Limb (tissue), 2 donors: Measurements from ENCODE around the gene BMF.
A peak's percentile ranks its signal among the peaks of the same experiment; 100 is the strongest.

Experiments used
- DNase-seq, 2 donors: peaks; one replicate each; pipeline ENCODE4 v3.0.0-alpha.2; 2016; ENCODE audit errors: extremely low spot score in 2 of 2

The BMF gene

DNA sequence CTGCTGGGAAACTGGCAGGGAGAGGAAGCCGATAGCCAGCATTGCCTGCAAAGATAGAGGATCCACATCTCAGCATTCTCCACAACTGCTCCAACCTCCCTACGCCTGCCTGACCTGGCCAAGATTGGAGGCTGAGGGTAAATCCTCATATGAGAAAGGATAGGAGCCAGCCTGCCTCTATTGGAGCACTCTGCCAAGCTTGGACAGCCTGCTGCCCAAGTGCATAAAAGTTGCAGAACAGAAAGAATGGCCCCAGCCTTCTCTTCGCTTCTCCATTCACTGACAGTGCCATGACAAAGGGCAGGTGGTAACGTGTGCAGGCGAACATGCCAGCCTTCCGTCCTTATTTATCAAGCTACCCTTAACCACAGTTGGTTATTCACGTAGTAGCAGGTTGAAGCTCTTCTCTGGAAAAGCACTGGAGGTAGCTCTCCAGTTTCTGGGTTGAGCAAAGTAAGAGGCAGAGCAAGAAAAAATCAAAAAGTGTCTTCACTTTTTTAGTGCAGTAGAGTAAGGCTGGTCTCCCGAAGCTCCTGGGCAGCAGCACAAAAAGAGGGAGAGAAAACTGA, 4.3 kb downstream of the BMF start:
- DNase-seq: no peak

DNA sequence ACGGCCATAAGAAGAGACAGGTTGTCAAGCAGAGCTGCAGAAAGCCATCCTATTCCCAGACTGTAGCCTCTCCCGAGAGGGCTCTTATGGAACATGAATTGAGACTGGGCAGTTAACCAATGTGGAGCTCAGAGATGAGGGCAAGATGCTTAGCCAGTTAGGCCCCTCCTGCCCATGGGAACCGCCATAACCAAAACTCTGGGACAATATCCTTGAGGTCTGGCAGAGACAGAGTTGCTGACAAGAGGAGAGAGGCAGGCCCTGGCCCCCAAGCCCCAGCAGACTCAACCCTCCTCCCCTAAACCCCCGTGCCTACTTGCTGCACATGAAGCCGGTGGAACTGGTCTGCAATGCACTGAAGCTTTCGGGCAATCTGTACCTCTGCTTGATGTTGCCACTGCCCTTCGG, 4.8 kb downstream of the BMF start:
- DNase-seq: peak in 1 of 2 donors; percentile 48

- DNase-seq: peak; percentile 86 to 87
Observed at GRCh38 chr15:40102897-40103858, 5.5 kb downstream of the BMF start.

DNA sequence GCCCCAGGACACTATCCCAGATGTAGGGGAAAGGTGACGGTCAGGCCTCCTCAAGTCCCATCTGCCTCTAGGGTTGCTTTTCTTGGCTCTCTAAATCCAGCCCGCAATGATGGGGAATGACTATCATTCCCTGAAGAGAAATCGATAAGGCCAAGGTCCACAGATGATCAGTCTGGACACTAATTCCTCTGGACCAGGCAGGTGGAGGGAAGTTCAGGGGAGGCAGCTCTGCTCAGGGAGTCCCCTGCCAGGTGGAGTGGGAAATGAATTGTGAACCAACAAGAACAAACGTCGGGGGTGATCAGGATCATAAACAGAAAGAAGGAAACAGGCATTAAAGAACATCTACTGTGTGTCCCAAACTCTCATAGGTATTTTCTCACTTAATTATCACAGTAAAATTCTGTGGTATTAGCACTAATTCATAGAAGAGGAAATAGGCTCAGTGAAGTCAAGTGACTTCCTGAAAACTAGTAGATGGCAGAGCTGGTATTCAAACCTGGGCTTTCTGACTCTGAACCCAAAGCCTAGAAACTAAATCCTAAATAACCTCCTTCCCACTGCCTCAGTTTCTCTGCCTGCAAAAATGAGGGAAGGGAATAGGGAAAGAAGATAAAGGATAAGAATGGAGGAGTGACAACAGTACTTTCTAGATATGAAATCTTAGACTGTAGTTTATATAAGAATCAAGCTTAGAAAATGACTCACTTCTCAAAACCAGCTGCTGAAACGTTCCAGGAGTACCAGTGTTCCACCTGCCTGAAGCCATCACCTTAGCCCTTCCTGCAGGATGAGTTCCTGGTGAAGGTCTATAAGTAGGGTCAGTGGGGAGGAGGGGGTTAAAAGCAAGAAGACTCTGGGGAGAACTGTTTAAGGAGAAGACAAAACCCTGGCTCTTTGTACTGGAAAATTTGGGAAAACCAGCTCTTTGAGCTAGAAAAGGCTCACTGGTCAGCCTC, 7.5 kb downstream of the BMF start:
- DNase-seq: no peak

- DNase-seq: no peak
Observed at GRCh38 chr15:40100123-40100946, 8.3 kb downstream of the BMF start.

- DNase-seq: peak; percentile 81 to 88
Observed at GRCh38 chr15:40098489-40099261, 10.0 kb downstream of the BMF start.

- DNase-seq: no peak
Observed at GRCh38 chr15:40097968-40098476, 10.7 kb downstream of the BMF start.

- no peak for DNase-seq
Observed at GRCh38 chr15:40097096-40097967, 11.3 kb downstream of the BMF start.

DNA sequence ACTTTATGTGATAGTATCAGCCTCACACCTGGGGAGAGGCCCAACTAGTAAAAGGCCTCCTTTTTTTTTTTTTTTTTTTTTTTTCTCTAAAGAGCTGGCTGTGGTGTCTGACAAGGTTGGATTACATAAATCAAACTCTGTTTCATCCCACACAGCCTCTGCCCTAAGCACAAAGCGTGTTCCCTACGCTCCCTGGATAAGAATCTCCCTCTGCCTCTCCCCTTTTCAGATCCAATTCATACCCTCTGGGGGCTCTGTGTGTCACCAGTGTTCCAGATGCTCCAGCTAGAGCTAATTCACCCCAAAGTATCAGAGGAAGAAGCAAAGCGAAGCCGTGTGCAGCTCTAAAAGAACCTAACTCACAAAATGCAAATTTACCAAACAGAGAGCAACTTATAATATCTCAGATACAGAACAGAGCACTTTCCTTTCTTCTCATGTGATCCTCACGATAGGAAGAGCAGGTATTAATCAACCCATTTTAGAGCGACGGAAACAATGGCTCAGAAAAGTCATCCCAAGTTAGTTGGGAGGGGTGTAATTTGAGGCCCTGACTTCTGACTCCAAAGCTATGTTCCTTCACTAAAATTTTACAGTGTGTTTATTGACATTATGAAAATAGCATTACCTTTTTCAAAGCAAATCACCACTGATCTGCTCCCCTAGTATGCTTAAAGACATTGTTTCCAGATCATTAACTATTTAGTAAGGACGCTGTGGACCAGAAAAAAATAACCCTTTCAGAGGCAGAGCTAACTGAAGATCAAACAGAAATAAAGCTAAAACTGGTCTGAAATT, 12.4 kb downstream of the BMF start:
- DNase-seq: no peak

DNA sequence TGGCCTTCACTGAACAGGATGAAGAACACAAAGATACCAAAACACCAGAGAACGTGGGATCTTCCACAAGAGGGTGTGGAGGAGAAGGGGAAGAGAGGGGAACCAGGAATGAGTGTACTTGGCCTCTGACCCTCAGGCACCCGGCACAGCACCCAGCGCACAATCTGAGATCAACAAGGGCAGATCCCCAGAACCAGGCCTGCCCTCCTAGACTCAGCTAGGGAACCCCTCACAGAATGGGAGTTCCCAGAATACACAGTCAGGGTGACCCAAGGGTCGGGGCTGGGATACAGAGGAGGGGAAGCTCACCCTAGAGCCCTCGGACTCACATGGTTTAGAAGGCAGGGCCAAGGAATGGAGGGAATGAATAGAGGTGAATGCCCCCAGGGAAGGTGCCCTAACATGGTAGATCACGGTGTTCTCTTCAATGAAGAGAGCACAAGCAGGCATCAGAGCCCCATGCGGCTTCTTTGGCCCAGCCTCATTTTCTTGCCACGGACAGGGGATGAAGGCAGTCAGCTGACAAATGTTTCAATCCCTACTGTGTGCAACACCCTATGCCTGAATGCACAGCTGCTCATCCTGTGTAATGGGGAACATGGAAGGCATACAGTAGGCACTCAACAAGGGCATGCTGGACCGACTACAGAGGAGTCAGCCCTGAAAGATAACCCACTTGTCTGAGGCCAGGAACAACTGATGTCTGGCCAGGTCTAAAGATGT, 13.1 kb downstream of the BMF start:
- no peak for DNase-seq

- no peak for DNase-seq
Observed at GRCh38 chr15:40094156-40094555, 14.5 kb downstream of the BMF start.

GRCh38 chr15:40092979-40093869, 15.5 kb downstream of the BMF start:
- peak in 1 of 2 donors; percentile 58 for DNase-seq

- peak; percentile 85 to 87 for DNase-seq
Observed at GRCh38 chr15:40092256-40092978, 16.3 kb downstream of the BMF start.

DNA sequence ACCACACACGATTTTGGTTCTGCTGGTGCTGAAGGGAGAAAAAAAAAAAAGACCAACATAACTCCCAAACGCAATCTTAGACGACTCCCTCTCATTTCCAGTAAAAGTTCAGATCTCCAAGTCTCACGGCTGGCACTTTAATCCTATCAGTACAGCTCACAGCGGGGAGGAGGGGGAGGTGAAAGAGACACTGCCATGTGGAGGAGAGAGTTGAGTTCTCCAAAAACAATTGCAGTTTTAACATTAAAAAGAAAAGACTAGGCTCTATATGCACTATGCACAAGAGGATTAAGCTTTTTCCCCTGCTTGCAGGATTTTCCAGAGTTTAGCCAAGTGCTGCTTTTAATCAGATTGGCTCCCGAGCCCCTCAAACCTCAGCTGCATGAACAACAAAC, 16.8 kb downstream of the BMF start:
- DNase-seq: no peak

GRCh38 chr15:40090774-40091455, 17.8 kb downstream of the BMF start:
- no peak for DNase-seq
